GM19397 (cell line): ENCODE results near the gene PHYKPL.

ENCODE experiments used
- ATAC-seq: cut with Tn5 transposase; IDR thresholded peaks from one replicate; pipeline ENCODE4 v1.9.1; 2021; ENCODE audit warnings: mild to moderate bottlenecking, moderate library complexity; ENCODE audit not compliant: unreplicated experiment

Gene PHYKPL

DNA sequence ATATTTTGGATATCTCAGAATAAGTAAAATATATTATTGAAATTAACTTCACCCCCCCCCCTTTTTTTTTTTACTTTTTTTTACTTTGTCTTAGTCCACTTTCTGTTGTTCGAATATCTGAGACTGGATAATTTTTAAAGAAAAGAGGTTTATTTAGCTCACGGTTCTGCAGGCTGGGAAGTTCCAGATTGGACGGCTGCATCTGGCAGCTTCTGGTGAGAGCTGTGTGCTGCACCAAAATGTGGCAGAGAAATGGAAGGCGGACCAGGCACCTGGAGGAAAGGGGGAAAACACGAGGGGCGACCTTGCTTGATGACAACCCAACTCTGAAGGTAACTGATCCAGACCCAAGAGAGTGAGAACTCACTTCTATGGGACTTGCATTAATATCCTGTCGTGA is 39.8 kb downstream of the PHYKPL start:
- no peak for ATAC-seq

DNA sequence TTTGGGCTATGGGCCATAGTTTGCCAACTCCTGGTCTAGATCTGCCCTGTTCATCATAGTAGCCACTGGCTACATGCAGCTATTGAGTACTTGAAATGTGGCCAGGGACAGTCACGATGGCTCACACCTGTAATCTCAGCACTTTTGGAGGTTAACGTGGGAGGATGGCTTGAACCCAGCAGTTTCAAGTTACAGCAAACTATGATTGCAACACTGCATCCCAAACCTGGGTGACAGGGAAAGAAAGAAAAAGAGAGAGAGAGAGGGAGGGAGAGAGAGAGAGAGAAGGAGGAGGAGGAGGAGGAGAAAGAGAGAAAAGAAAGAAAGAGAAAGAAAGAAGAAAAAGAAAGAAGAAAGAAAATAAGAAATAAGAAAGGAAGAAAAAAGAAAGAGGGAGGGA is 40.4 kb downstream of the PHYKPL start:
- no peak for ATAC-seq

DNA sequence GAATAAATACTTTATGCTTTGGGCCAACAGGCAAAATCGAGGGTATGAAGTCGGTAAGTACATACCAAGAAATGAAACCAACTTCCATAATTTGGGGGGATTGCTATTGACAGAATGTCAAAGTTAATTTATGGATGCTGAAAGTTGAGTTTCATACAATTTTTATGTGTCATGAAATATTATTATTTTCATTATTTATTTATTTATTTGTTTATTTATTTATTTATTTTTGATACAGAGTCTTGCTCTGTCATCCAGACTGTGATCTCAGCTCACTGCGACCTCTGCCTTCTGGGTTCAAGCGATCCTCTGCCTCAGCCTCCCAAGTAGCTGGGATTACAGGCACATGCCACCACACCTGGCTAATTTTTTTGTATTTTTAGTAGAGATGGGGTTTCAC is 40.9 kb downstream of the PHYKPL start:
- no peak for ATAC-seq

DNA sequence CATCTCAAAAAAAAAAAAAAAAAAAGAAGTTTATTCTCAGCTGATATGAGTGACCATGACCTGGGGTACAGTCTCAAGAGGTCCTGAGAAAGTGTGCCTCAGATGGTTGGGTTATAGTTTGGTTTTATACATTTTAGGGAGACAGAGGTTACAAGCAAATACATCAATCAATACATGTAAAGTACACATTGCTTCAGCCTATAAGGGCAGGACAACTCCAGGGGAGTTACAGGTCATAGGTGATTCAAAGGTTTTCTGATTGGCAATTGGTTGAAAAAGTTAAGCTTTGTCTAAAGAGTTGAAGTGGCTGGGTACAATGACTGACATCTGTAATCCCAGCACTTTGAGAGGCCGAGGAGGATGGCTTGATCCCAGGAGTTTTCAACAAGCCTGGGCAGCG is 43.2 kb downstream of the PHYKPL start:
- no peak for ATAC-seq

DNA sequence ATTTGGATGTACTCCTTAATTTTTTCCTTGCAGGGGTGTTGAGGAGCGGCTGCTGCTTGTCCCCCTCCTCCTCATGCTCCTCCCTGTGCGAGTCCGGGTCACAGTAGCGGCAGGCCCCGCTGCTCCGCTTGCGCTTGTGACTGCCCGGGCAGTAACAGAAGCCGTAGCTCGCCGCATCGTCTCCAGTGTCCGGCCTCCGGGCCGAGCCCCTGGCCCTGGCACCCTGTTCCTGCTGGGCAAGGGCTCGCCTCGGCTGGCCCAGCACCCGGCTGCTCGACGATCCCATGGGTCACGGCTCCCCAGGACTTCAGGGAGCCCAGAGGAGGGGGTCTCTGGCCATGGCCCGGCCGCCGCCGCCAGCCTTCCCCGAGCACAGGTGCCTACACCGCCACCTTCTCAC is 45.6 kb downstream of the PHYKPL start, which contains the start of gene GMCL2:
Gene GMCL2, minus strand, starts transcription at position 358 of the 400 bp plus-strand sequence. Its CDS starts 72 bp downstream, at position 286.
- ATAC-seq, result no peak

DNA sequence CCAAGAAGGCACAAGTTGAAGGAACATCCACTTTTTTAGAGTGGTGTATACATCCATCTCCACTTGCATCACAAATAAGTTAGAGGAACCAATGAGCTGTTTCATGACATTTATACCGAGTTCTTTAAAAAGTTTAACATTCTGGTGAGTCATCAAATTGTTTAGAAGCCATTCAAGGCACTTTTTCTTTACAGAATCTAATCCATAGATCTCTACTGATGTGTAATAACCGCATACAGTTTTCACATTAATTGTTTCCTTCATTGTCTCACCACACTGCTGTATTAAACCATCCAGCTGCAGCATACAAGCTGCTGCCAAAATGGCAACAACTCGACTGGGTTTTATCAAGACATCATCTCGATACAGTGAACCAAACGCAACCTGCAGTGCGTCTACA is 46.2 kb downstream of the PHYKPL start:
- no peak for ATAC-seq

DNA sequence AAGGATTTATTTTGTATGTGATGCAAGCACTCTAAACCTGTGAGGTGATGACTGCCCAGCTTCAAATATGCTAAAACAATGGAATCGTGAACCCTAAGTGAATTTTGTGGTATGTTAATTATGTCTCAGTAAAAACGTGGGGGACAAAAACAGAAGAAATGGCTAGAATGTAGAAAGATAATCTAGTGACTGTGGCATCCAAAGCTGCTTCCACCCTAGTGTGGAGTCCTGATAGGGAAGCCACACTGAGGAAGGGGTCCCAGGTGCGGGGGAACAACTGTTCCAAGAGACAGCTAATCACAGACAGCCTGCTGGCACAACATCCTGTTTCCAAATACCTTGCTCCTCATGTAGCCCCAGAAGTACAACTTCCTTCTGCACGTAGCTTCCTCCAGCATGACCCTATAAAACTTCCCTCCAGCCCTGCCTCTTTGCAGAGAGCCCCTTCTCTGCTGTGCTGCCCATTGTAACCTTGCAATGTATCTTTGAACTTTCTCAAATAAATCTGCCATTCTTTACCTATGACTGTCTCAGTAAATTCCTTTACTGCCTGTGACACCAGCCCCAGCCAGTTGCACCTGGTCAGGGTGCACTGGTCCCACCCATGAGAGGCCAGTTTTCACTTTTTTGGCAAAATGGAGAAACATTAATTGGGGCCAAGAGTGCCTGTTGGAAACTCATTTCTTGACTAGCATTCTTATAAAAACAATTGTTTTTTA is 50.3 kb downstream of the PHYKPL start:
- no peak for ATAC-seq

DNA sequence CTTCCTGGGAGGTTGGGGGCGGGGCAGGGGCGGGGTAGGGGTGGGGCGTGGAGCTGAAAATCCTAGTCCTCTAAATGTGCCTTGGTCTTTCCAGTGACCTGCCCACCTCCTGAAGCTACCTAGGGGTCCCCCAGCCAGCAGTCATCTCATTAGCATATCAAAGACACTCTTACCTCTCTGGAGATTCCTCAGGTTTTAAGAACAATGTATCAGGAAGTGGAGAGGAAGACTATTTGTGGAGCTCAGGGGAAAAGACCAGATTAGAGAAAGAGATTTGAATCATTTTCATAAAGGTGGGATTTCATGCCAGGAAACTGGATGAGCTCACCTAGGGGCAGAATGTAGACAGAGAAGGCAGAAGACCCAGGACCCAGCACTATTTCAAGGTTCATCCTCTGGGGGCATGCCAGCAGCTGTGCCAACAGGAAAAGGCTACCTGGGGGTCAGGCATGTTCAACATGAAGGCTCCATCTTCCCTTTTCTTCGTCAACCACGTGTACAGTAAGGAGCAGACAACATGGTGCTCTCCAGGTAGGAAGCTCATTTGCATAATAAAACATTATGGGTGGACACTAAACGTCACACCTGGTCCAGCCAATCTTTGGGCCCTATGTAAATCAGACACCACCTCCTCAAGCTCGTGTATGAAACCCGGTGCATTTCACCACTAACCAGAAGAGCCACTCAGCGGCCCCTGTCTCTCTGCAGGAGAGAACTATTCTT is 52.3 kb downstream of the PHYKPL start:
- no peak for ATAC-seq

DNA sequence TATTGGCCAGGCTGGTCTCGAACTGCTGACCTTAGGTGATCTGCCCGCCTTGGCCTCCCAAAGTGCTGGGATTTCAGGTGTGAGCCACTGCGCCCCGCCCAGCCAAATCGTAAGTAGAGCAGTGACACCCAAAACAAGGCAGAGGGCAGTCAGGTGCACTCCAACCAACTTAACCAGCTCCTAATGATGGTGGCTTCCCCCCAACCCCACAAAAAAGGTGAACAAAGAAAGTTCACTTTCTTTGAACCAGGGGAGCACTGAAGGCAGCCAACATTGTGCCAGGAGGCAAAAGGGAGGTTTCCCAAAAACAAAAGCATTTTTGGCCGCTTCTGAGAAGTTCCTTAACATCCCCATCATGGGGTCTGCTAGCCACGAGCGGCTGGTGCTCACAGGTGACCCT is 55.0 kb downstream of the PHYKPL start:
- no peak for ATAC-seq

DNA sequence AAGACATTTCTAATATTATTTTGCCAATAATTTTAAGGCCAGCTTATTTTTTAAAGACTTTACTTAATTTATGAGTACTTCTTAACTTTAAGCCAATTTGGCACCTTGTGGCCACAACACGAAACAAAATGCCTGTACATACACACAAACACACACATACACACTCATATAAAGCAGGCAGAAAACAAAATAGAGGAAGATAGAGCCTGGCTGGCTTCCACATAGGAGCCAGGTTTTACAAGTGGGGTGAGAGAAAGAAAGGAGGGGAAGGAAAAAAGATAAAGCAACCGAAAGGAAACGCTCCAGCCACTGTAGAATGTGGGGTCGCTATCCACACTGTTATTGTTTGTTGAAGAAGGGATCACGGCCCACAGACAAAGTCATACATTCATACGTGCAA is 55.8 kb downstream of the PHYKPL start:
- ATAC-seq, result no peak

DNA sequence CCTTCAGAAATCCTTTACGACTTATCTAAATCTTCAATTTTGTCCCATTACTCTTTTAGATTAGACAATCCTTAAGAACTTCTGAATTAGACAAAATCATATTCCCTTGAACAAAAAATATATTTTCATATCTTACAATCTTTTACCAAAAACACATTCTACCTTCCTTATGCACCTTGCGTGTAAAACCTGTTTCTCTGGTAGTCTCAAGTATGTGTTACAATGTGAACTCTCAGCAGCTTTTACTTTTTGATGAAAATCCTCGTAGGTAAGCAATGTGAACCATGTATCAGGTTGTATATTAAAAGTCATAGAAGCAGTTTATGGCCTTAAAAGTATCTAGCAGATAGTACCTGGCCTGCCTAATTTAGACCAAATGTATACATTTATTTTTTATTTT is 58.1 kb downstream of the PHYKPL start:
- no peak for ATAC-seq

DNA sequence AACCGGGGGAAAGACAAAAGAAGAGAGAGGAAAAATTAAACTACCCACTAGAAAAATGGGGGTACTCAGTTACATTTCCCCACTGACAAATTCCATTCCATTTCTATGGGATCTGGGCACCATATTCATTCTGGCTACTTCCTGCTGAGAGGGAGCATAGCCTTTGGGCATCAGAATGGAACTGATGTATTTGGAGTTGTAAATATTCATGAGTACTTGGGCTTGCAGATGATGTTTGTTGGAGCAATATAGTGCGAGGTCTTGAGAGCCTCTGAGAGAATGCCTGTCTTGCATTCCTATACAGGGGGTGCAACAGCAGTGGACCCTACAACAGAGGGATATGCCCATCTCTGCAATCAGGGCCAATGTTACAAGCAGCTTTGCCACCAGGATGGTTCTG is 62.1 kb downstream of the PHYKPL start:
- ATAC-seq, result no peak

DNA sequence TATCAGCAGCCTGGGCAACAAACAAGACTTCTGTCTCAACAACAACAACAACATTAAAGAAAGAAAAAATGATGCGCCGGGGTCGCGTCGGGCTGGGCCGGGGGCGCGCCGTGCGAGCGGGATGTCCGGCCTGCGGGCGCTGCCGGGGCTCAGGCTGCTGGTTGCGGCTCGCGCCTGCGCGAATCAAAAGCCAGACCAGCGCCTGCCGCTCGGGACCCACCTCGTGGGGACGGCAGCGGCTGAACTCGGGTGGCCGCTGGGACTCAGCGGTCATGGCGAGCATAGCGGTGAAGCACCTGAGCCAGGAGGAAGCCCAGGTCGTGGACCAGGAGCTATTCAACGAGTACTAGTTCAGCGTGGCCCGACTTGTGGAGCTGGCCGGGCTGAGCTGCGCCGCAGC is 67.0 kb downstream of the PHYKPL start:
- ATAC-seq, result no peak

DNA sequence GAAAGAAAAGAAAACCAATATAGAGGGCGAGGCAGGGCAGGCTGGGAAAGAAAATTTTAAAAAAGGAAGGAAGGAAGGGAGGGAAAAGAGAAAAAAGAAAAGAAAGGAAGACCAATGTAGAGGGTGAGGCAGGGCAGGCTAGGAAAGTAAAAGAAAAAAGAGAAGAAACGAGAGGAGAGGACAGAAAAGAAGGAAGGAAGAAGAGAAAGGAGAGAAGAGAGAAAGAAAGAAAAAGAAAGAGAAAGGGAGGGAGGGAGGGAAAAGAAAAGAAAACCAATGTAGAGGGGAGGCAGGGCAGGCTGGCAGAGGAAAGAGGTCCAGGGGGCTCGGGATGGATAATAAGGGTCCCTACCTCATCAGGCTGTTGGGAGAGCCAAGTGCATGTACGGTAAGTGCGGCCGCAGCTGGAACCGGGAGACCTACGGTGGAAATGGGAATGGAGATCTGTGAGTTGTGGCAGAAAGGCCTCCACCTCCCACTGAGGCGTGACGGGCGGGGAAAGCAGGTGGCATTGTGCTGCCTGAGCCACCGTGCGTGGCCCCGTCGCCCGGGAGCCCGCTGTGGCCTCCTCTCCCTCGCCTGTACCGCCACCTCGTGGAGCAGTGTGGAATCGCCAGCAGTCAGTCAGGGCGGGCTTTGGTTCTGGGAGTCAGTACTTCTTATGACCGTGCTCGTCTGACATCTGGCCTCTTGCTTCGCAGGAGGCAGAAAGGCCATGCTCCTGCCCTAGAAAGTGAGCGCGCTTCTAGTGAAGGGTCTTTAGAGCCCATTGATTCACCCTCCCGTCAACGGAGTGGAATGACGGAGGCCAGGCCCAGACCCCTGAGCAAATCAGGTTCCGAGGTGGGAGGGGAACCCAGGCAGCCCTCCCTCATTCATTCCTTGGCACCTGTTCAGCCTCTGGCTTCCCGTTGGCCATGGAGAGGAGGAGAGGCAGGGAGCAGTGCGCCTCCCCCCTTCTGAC is 68.5 kb downstream of the PHYKPL start:
- peak; percentile 86 for ATAC-seq

DNA sequence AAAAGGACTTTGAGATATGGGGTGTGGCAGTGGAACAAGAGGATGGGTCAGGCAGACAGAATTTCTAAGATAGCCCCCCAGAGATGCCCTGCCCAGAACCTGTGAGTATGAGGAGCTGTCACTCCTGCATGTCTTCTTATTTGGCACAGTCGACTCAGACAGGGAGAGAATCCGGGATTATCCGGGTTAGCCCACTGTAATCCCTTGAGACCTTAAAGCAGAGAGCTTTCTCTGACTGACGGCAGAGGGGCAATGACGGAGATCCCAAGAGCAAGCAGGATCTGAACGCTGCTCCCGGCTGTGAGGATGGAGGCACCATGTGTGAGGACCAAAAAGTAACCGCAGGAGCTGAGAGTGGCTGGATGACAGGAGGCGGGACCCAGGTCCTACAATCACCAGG is 70.1 kb downstream of the PHYKPL start:
- ATAC-seq, result no peak

DNA sequence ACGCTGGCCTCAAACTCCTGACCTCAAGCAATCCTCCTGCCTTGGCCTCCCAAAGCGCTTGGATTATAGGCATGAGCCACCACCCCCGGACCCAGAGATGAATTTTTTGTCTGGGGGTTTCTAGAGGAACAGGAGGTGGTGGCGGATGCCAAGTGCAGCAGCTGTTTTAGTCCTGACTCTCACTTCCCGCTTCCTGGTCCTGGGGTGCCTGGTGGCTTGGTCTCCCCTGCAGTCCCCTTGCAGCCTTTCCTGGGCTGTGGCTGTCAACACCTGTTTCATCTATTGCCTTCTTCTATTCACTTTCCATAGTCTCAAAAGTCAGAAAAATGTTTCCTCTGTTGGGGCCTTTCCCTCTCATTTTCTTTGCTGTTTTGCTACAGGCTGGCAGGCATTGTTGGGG is 72.4 kb downstream of the PHYKPL start:
- no peak for ATAC-seq
